Umbilical cord (tissue), 2 donors: ENCODE measurements around the gene TRABD. TPM values are rescaled to one million over a fixed set of nuclear protein-coding genes. Genes with fewer than 3 reads are reported as not detected.

Source experiments
- DNase-seq: peaks from one replicate; pipeline ENCODE4 v3.0.0-alpha.2; 2015; ENCODE audit warnings: low spot score
- total RNA-seq: library from RNA; depleted of rRNA; stranded (reverse); fragments of >200 nt; gene quantifications from one replicate; pipeline ENCODE4 v1.2.3, GENCODE V29; 2014; ENCODE audit warnings: low replicate concordance; ENCODE audit not compliant: insufficient read depth

Gene TRABD
- total RNA-seq, 1 donor from 2014 or later = 20.5 TPM

- no peak for DNase-seq
Observed at GRCh38 chr22:50217543-50218152, 31.9 kb downstream of the TRABD start.

GRCh38 chr22:50218153-50218995, 32.7 kb downstream of the TRABD start:
- no peak for DNase-seq

GRCh38 chr22:50218996-50219727, 33.4 kb downstream of the TRABD start:
- DNase-seq = peak; percentile 48

GRCh38 chr22:50219800-50220602, 34.3 kb downstream of the TRABD start:
- DNase-seq = no peak

- no peak for DNase-seq
Observed at GRCh38 chr22:50220603-50221409, 35.1 kb downstream of the TRABD start.

- no peak for DNase-seq
Observed at GRCh38 chr22:50221410-50222300, 35.9 kb downstream of the TRABD start.

- no peak for DNase-seq
Observed at GRCh38 chr22:50222508-50222907, 36.8 kb downstream of the TRABD start.

GRCh38 chr22:50224071-50224470, 38.4 kb downstream of the TRABD start:
- DNase-seq = no peak

- no peak for DNase-seq
Observed at GRCh38 chr22:50225200-50225969, 39.7 kb downstream of the TRABD start.

- no peak for DNase-seq
Observed at GRCh38 chr22:50226063-50226874, 40.6 kb downstream of the TRABD start.

- DNase-seq = no peak
Observed at GRCh38 chr22:50226875-50227165, 41.1 kb downstream of the TRABD start.

GRCh38 chr22:50227579-50228215, 42.0 kb downstream of the TRABD start:
- no peak for DNase-seq

- no peak for DNase-seq
Observed at GRCh38 chr22:50228366-50228765, 42.7 kb downstream of the TRABD start.

- no peak for DNase-seq
Observed at GRCh38 chr22:50229370-50229769, 43.7 kb downstream of the TRABD start.

GRCh38 chr22:50232481-50233151, 46.9 kb downstream of the TRABD start:
- DNase-seq = no peak

GRCh38 chr22:50233223-50233622, 47.5 kb downstream of the TRABD start:
- DNase-seq = no peak

- DNase-seq = no peak
Observed at GRCh38 chr22:50236731-50237409, 51.2 kb downstream of the TRABD start.
